GM15510 (cell line): ENCODE results near the gene LY6G6F.

ENCODE experiments used
- POLR2A ChIP-seq: IDR thresholded peaks from 3 replicates; pipeline ENCODE4 v1.6.1; 2011; ENCODE audit warnings: borderline replicate concordance; ENCODE audit not compliant: insufficient read length; ENCODE audit errors: extremely low read depth

LY6G6F gene

GRCh38 chr6:31706599-31706998 lies at the start of gene LY6G6F:
Gene LY6G6F, plus strand, starts transcription at chr6:31706866. Its CDS starts 41 bp downstream, at chr6:31706907.
- TF ChIP-seq POLR2A = no peak

- TF ChIP-seq POLR2A = no peak
Measured at GRCh38 chr6:31657406-31658157, 49.1 kb upstream of the LY6G6F start.

GRCh38 chr6:31658158-31658688 lies 48.4 kb upstream of the LY6G6F start:
- no peak for TF ChIP-seq POLR2A

GRCh38 chr6:31658983-31659648 lies 47.5 kb upstream of the LY6G6F start:
- no peak for TF ChIP-seq POLR2A

- TF ChIP-seq POLR2A = no peak
Measured at GRCh38 chr6:31659649-31660380, 46.9 kb upstream of the LY6G6F start.

GRCh38 chr6:31660381-31661261 lies 46.0 kb upstream of the LY6G6F start, which contains the start of gene C6orf47:
Gene C6orf47, minus strand, starts transcription at chr6:31660778. Its CDS starts 831 bp downstream, at chr6:31659947.
- peak; percentile 88 for TF ChIP-seq POLR2A

GRCh38 chr6:31661262-31662123 lies 45.2 kb upstream of the LY6G6F start:
- no peak for TF ChIP-seq POLR2A

- no peak for TF ChIP-seq POLR2A
Measured at GRCh38 chr6:31662124-31662723, 44.4 kb upstream of the LY6G6F start.

GRCh38 chr6:31663126-31663960 lies 43.3 kb upstream of the LY6G6F start:
- TF ChIP-seq POLR2A = no peak

GRCh38 chr6:31663961-31664789 lies 42.5 kb upstream of the LY6G6F start:
- no peak for TF ChIP-seq POLR2A

GRCh38 chr6:31664790-31665500 lies 41.7 kb upstream of the LY6G6F start, which contains the start of gene GPANK1:
Gene GPANK1, minus strand, starts transcription at chr6:31664997. Its CDS starts 519 bp downstream, at chr6:31664478.
- peak; percentile 19 for TF ChIP-seq POLR2A
